ENCODE data around the gene SAV1.
"Not testable (repeated sequence)": the region's sequence is repeated elsewhere in the genome, so short reads cannot be mapped to it uniquely, and the experiment has no call there.

SAV1 gene

DNA sequence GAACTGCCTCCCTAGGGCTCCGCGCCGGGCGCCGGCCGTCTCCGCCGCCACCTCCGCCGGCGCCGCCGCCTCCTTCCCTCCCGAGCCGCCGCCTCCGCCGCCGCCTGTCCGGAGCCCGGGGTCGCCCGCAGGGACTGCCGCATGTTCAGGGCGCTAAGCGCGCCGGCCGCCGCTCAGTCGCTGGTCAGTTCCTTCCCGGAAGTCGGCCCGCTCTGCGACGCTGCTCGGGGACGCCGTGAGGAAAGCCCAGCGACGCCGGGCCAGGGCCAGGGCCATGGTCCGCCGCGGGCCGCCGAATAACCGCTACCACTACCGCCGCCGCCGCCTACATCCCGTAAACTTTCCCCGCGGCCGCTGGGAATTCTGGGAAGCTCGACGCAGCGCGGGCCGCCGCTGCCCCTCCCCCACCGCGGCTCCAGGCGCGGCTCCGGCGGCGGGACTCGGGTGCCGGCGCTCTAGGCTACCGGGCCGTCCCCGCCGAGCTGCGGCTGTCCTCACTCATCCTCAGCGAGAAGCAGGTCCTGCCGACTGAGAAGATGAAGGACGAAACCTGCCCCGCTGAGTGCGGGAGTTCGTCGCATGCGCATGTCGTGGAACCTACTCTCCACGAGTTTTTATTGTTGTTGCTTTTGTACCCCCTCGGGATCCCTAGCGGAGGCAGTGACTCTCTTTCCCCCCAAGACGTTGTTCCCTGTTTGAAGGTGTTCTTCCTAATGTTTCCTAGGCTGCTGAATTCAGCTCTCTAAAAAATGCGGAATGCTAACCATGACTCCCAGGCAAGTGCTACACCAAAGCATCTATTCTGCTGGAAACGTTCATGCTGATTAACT lies at the start of gene SAV1:
TSS of gene SAV1 (minus strand) at position 311 of the 830 bp plus-strand sequence. CDS start 339 bp downstream, outside the sequence.
- DNase-seq (ENCODE audit: low read depth in 2 of 2) = peak; percentile 34 to 39

GRCh38 chr14:50717811-50718210 lies 49.7 kb upstream of the SAV1 start:
- DNase-seq (ENCODE audit: low read depth in 2 of 2) = no peak

DNA sequence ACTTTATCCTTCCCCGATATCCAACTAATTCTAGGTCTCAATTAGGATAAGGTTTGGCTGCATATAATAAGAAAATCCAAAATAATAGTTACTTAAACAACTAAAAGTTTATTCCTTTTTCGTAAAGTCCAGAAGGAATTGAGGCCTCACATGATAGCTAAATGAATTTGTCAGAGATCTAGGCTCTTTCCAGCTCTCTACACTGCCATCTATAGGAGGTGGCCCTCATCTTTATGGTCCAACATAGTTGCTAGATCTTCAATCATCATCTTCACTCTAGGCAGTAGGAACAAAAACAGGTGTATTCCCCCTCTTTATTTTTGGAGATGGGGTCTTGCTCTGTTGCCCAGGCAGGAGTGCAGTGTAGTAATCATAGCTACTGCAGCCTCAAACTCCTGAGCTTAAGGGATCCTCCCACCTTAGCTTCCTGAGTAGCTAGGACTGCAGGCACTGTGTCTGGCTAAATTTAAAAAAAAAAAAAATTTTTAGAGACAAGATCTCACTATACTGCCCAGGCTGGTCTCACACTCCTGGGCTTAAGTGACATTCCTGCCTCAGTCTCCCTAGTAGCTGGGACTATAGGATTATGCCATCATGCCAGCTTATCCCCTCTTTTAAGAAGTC lies 46.5 kb upstream of the SAV1 start:
- no peak for DNase-seq (ENCODE audit: low read depth in 2 of 2)

GRCh38 chr14:50711043-50711442 lies 42.9 kb upstream of the SAV1 start:
- no peak for DNase-seq (ENCODE audit: low read depth in 2 of 2)

GRCh38 chr14:50705026-50705593 lies 37.0 kb upstream of the SAV1 start:
- DNase-seq (ENCODE audit: low read depth in 2 of 2) = no peak

DNA sequence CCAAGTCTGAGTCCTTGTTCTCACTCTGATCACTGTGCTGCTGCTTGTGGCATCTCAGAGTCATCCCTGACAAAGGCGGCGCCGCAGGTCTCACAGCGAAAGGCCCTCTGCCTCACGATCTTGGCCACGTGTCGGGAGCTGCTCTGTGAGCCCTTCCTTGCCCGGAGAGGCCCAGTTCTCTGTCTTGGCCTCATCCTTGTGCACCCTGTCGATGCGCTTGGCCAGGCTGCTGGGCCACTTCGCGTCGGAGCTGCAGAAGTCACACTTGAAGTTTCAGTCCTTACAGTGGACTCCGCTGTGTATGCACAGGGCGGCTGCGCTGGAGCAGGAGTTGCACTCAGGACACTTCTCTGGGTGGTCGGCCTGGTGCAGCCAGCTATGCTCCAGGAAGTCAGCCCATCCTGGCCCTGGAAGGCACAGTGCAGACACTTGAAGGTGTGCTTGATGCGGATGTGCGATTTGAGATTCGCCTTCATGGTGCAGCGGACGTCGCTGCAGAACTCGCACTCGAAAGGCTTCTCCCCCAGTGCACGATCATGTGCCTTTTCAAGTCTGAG lies 36.4 kb upstream of the SAV1 start:
- DNase-seq (ENCODE audit: low read depth in 2 of 2) = no peak

- no peak for DNase-seq (ENCODE audit: low read depth in 2 of 2)
Observed at GRCh38 chr14:50697659-50698290, 29.7 kb upstream of the SAV1 start.

GRCh38 chr14:50694260-50694659 lies 26.2 kb upstream of the SAV1 start:
- DNase-seq (ENCODE audit: low read depth in 2 of 2) = not testable (repeated sequence)

GRCh38 chr14:50688875-50689274 lies 20.8 kb upstream of the SAV1 start:
- DNase-seq (ENCODE audit: low read depth in 2 of 2) = no peak

DNA sequence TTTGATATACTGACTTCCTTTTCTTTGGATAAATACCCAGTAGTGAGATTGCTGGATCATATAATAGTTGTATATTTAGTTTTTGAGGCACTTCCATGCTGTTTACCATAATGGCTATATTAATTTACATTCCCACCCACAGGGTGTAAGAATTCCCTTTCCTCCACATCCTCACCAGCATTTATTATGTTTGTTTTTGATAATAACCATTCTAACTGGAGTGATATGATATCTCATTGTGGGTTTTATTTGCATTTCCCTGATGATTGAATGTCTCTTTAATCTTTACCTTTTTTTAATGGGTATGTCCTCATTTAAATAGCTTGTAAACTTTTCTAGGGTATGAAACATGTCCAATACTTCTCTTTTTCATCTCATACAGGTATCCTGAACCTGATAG lies 11.6 kb upstream of the SAV1 start:
- no peak for DNase-seq (ENCODE audit: low read depth in 2 of 2)

DNA sequence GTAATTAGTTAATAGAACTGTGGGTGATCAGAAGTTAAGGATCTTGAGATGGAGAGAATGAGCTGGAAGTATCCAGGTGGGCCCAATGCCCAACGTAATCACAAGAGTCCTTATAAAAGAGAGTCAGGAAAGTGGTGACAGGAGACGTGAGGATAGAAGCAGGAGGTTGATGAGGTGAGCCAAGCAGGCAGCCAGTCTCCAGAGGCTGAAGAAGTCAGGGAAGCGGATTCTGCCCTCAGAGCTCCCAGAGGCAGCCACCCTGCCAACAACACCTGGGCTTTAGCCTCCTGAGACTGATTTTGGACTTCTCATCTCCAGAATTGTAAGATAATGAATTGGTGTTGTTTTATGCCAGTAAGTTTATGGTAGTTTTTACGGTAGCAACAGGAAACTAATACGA lies 10.1 kb upstream of the SAV1 start:
- no peak for DNase-seq (ENCODE audit: low read depth in 2 of 2)

- DNase-seq (ENCODE audit: low read depth in 2 of 2) = no peak
Observed at GRCh38 chr14:50677527-50678063, 9.5 kb upstream of the SAV1 start.

DNA sequence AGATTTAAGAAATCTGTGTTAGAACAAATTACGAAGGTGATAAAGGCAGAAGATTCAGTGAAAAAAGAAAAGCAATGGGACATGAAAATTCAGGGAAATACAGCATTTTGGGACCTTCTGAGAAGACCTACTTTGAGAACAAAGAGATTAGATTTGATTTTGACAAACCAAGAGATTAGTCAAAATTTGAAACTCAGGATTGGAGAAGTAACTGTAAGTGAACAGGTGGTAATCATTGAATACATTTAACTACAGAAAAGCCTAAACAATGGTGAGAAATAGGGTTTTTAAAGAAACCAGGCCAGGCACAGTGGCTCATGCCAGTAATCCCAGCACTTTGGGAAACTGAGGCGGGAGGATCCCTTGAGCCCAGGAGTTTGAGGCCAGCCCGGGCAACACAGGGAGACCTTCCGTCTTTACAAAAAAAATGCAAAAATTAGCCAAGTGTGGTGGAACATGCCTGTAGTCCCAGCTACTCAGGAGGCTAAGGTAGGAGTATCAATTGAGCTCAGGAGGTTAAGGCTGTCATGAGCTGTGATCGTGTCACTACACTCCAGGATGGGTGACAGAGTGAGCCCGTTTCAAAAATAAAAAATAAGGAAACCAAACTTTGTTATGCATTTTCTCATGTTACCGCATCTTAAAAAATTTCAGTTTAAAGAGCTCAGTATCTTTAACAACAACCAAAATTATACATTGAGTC lies 8.9 kb upstream of the SAV1 start:
- DNase-seq (ENCODE audit: low read depth in 2 of 2) = no peak

DNA sequence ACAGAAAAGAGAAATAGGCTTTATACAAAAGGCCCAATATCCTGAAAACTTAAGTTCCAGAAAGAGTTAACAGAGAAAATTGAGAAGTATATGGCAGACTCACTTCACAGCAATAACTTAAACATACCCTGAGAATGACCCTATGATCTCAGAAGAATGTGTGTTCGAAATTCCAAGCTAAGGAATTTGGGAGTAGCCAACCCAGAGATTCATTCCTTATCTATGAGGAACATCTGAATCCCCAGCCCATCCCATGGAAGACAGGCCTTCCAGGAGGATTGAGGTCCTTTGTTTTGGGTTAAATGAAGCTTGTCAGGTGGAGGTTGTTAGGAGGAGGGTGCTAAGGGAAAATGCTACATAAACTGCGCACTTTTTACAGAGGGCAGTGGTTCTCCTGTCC lies 7.5 kb upstream of the SAV1 start:
- no peak for DNase-seq (ENCODE audit: low read depth in 2 of 2)

- no peak for DNase-seq (ENCODE audit: low read depth in 2 of 2)
Observed at GRCh38 chr14:50670866-50671256, 2.8 kb upstream of the SAV1 start.

GRCh38 chr14:50670196-50670865 lies 2.2 kb upstream of the SAV1 start:
- DNase-seq (ENCODE audit: low read depth in 2 of 2) = no peak

DNA sequence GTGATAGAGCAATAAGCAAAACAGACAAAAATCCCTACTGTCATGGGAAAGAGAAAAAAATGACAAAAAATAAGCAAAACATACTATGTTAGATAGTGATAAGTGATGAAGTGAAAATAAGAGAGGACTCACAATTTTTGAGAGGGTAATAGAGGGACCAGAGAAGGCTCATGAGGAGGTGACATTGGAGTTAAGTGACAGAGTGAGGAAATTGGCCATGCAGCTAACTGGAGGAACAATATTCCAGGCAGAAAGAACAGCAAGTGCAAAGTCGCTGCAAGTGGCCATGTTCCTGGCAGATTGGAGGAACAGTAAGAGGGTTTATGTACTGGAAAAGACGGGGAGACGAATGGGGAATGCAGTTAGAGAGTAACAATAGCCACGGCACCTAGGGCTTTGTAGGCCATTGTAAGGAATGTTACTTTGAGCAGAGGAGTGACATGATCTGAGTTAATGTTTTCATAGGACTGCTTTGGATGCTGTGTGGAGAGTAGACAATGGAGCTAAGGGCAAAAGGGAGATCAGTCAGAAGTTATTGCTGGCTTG lies 1.4 kb upstream of the SAV1 start:
- no peak for DNase-seq (ENCODE audit: low read depth in 2 of 2)

GRCh38 chr14:50668826-50669143 lies 679 bp upstream of the SAV1 start:
- DNase-seq (ENCODE audit: low read depth in 2 of 2) = no peak

DNA sequence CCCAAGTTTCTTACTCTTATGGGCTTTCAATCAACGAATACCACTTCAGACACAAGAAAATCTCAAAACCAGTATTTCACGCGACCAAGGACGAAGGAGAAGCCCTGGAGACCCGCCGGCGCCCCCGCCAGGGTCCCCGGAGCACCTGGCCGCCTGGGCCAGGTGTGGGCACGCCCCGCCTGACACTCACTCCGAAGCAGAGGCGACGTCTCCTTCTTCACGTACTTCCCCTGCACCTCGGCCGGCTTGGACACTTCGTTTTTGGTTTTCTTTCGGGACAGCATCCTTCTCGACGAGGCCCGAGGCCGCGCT lies 466 bp downstream of the SAV1 start:
- DNase-seq (ENCODE audit: low read depth in 2 of 2) = peak in 1 of 2 donors; percentile 8

GRCh38 chr14:50666772-50667683 lies 1.1 kb downstream of the SAV1 start:
- peak; percentile 2 to 7 for DNase-seq (ENCODE audit: low read depth in 2 of 2)

Measured in stimulated activated CD4-positive, alpha-beta T cell treated with anti-CD3 and anti-CD28 coated beads, Interleukin-4, amount 100 ng/mL, for 48 hours (primary cell).